Thyroid gland (tissue), 4 donors: ENCODE data around the gene ADCY5.

Experiments
- POLR2A ChIP-seq, 2 donors: fragments of 450-650 bp; IDR thresholded peaks; one replicate each; pipeline ENCODE4 v1.6.1; 2017; ENCODE audit warnings: antibody characterized with exemption in 2 of 2, mild to moderate bottlenecking in 2 of 2, moderate library complexity in 1 of 2
- TF ChIP-seq, protein P1 (sequence below), 6 experiments: fragments of 200-600 bp in 3 of 6; fragments of 450-650 bp in 3 of 6; sonication (generic) in 3 of 6; IDR thresholded peaks; one replicate each; pipeline ENCODE4 v1.5.1; 2016 to 2019; ENCODE audit warnings: antibody characterized with exemption in 6 of 6, mild to moderate bottlenecking in 2 of 6, inconsistent platforms in 1 of 6, moderate library complexity in 1 of 6

DNA sequence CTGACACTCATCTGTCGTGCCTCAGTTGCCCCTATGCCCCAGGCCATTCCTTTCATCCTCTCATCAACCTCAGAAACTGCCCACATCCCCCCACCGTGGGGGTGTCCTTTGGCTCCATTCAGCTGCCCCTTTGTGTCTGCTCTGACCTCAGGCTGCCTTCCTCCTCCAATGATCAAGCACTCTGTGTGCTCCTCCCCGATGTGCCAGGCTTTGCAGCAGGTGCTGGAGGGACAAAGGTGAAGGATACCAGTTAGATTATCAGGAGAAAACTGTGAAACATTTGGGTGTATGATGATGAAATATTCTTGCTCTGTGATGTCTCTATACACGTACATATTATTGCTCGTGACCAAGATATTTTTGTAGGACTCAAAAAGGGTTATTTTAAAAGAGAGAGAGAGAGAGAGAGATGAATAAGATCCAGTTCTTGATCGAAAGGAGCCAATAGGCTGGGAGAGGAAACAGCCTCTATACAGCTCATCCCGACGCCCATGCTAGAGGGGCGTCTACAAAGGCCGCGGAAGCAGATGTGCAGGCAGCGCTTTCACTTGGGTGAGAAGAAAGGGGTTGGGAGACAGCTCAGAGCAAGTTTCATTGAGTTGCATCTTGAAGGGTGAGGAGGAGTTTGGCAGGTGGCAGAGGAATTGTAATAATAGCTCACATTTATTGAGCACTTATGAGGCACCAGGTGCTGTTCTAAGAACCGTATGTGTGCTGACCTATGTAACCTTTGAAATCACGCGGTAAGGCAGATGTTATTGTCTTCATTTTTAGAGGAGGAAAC is 28.3 kb upstream of the ADCY5 start:
- TF ChIP-seq, protein P1, sequence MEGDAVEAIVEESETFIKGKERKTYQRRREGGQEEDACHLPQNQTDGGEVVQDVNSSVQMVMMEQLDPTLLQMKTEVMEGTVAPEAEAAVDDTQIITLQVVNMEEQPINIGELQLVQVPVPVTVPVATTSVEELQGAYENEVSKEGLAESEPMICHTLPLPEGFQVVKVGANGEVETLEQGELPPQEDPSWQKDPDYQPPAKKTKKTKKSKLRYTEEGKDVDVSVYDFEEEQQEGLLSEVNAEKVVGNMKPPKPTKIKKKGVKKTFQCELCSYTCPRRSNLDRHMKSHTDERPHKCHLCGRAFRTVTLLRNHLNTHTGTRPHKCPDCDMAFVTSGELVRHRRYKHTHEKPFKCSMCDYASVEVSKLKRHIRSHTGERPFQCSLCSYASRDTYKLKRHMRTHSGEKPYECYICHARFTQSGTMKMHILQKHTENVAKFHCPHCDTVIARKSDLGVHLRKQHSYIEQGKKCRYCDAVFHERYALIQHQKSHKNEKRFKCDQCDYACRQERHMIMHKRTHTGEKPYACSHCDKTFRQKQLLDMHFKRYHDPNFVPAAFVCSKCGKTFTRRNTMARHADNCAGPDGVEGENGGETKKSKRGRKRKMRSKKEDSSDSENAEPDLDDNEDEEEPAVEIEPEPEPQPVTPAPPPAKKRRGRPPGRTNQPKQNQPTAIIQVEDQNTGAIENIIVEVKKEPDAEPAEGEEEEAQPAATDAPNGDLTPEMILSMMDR (IDR thresholded peaks at IDR 0.05) = no peak
- no peak for TF ChIP-seq POLR2A (IDR thresholded peaks at IDR 0.05)
